ENCODE results near the gene PRKCG. TPM values are rescaled to one million over a fixed set of nuclear protein-coding genes. Genes with fewer than 3 reads are reported as not detected.

PRKCG gene
- total RNA-seq, 1 experiment from 2014 or later, result not detected

- no peak for DNase-seq (ENCODE audit: low spot score)
Observed at GRCh38 chr19:53898636-53899341, 16.8 kb downstream of the PRKCG start.

DNA sequence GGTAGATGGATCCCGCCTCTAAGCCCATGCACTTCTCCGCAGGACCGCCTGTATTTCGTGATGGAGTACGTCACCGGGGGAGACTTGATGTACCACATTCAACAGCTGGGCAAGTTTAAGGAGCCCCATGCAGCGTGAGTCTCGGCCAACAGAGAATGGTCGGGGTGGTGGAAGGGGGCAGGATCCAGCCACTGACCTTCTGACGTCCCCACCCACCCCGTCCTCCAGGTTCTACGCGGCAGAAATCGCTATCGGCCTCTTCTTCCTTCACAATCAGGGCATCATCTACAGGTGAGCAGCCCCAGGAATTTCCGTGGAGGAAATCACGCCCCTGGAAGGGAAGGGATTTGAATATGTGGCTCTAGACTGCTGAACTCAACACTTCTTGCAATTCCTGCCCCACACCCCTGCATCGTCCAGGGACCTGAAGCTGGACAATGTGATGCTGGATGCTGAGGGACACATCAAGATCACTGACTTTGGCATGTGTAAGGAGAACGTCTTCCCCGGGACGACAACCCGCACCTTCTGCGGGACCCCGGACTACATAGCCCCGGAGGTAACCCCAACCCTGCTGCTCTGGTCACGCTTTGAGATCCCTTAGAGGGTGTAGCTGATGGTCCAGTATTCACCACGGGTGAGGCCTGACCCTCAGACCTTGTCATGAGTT, 18.3 kb downstream of the PRKCG start:
- no peak for DNase-seq (ENCODE audit: low spot score)

GRCh38 chr19:53903055-53903680, 21.2 kb downstream of the PRKCG start:
- DNase-seq (ENCODE audit: low spot score), result no peak

DNA sequence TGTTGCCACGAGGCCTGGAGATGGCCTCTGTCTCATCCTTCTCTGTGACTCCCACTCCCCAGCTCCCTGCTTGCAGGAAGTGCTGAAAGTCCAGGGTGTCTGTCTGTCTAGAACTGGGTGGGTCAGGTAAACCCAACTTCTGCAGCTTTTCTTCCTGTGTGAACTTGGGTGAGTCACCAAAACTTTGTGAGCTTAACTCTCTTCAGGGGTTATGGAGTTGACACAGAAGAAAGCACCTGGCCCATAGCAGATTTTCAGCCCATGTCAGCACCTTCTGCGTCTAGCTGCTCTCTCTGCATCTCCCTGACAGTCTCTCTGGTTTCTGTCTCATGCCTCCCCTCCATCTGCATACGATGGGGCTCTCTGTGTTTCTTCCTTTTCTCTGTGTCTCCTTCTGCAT, 22.9 kb downstream of the PRKCG start:
- no peak for DNase-seq (ENCODE audit: low spot score)

DNA sequence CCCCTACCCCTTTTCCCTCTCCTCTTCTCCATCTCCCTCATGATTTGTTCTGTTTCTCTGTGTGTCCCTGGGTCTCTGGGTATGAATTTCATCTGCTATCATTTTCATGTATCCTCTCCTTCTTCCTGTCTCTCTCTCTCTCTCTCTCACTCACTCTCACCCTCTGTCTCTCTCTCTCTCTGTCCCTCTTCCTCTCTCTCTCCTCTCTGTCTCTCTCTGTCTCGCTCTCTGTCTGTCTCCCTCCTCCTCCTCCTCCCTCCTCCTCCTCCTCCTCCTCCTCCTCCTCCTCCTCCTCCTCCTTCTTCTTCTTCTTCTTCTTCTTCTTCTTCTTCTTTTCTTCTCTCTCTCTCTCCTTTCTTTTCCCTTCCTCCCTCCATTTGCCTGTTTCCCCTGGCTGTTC, 23.8 kb downstream of the PRKCG start:
- no peak for DNase-seq (ENCODE audit: low spot score)

GRCh38 chr19:53906211-53907192, 24.5 kb downstream of the PRKCG start:
- no peak for DNase-seq (ENCODE audit: low spot score)

DNA sequence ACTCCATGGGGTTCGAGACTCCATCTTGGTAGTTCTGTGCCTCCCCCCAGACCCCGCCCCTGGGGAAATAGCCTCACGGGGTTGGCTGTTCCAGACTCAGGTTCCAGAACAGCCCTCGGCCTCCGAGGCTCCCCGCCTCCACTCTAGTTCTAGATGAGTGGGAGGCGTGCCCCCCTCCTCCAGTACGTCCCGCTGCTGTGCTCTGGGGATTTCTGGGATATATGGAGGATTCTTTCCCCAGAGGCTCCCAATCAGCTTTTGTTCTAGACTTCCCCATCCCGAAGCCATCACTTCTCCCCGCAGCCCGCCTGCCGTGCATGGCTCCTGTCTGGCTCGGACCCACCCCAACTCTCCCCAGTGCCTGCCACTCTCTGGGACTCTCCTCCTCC, 25.2 kb downstream of the PRKCG start:
- no peak for DNase-seq (ENCODE audit: low spot score)

- no peak for DNase-seq (ENCODE audit: low spot score)
Observed at GRCh38 chr19:53907690-53908089, 25.7 kb downstream of the PRKCG start.

GRCh38 chr19:53908106-53908934, 26.3 kb downstream of the PRKCG start:
- no peak for DNase-seq (ENCODE audit: low spot score)

GRCh38 chr19:53908935-53909415, 27.0 kb downstream of the PRKCG start, which contains the start of gene CACNG7:
Gene CACNG7, plus strand, starts transcription at chr19:53909278. Its CDS starts 3,554 bp downstream, at chr19:53912832.
- no peak for DNase-seq (ENCODE audit: low spot score)

DNA sequence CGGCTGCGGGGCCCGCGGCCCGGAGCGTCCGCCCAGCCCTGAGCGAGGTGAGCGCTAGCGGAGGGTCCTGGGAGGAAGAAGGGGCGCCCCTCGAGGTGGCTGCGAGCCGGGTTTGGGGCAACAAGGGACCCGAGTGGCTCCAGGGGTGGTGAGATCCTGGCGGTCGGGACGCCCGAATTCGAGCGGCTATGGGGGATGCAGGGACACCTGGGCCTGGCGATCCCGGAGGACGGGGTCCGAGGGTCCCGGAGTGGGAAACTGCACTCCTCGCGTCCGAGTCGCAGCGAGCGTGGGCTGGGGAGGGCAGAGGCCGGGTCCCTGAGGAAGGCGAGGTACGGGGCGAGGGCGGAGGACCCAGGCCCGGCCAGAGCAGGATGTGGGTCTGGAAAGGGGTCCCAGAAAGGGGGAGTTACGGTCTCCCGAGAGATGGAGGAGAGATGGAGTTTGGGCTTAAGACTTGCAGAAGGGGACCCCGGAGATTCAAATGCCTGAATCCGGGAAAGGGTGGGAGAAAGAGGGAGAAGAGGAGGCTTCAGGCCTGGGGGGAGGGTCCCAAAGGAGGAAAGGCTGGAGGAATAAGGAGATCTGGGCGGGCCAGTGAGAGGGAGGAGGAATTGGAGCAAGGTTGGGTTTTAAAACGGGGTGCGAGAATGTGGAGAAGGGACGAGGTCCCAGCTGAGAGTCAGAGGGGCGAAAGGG, 27.6 kb downstream of the PRKCG start:
- DNase-seq (ENCODE audit: low spot score), result no peak

GRCh38 chr19:53910170-53910518, 28.1 kb downstream of the PRKCG start:
- DNase-seq (ENCODE audit: low spot score), result no peak

GRCh38 chr19:53912653-53913052, 30.7 kb downstream of the PRKCG start:
- no peak for DNase-seq (ENCODE audit: low spot score)

DNA sequence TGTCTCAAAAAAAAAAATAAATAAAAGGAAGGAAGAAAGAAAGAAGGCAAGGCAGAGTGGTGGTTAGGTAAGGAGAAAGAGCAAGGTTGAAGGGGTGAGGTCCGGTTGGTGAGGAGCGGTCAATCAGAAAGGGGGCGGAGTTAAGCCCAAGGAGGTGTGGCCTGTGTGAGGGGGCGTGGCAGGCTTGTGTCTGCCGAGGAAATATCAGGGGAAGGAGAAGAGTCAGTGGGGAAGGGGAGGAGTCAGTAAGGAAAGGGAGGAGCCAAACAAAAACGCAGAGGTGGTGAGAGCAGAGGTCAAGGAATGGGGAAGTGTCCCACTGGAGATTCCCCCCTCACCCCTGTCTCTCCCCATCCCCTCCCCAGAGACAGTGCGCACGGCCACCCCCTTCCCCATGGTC, 33.0 kb downstream of the PRKCG start:
- DNase-seq (ENCODE audit: low spot score), result no peak

DNA sequence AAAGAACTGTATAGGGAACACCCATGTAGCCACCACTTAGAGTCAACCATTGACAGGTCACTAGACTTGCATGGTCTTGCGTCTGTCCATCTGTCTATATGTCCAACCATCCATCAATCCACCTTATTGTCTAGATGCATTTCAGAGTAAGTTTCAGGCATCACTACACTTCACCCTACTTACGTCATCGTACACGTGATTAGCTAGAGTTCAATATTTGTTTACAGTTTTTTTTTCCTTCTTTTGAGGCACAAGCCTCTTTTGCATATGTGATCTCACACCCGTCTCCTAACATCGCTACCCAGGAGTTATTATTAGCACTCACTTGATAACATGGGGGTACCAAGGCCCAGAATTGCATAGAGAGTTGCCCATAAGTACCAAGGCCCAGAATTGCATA, 34.0 kb downstream of the PRKCG start:
- DNase-seq (ENCODE audit: low spot score), result no peak

DNA sequence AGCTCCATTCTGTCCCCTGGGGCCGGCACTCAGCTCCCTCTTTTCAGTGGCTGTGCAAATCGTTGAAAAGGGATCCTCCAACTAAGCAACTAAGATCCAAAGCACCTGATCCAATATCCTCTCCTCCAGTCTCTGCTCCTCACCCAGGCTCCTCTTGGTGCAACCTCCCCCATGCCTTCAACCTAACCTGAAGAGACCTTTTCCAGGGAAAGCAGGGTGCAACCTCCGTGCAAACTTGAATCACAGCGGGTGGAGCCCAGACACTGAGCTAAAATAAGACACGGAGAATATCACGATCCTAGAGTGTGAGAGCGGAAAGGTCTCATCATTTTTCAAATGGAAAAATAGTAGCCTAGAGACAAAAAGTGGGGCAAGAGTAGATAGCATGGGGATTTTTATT, 35.4 kb downstream of the PRKCG start:
- DNase-seq (ENCODE audit: low spot score), result no peak

DNA sequence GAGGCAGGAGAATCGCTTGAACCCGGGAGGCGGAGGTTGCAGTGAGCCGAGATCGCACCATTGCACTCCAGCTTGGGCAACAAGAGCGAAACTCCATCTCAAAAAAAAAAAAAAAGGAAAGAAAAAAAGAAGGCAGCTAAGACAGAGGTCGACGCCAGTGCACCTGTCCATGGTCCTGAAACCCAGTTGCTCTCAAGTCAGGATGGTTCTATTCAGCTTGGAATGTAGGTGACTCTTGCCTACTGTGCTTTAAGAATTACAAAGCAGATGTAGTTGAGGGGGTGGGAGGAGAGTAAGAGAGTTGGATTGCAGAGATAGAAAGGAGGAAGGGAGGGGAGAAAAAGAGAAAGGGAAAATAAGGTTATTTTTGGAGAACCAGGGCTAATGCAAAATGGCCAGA, 45.7 kb downstream of the PRKCG start:
- peak; percentile 75 for DNase-seq (ENCODE audit: low spot score)

GRCh38 chr19:53936029-53936428, 54.0 kb downstream of the PRKCG start:
- no peak for DNase-seq (ENCODE audit: low spot score)

- DNase-seq (ENCODE audit: low spot score), result no peak
Observed at GRCh38 chr19:53942001-53942786, 60.2 kb downstream of the PRKCG start.

Data from H4 (cell line).